K562 (cell line): ENCODE data around the gene ARSK. TPM values are rescaled to one million over a fixed set of nuclear protein-coding genes. Genes with fewer than 3 reads are reported as not detected.

ENCODE experiments used
- COPS2 ChIP-seq: fragments of 450-650 bp; conservative IDR thresholded peaks from 2 replicates; pipeline ENCODE4 v1.6.1; 2016; ENCODE audit warnings: mild to moderate bottlenecking, moderate library complexity
- CREBBP ChIP-seq: IDR thresholded peaks from one replicate; pipeline ENCODE4 v1.6.1; 2012; ENCODE audit warnings: low read depth, mild to moderate bottlenecking, control low read depth, inconsistent platforms, low read length
- JUNB ChIP-seq: fragments of 450-650 bp; formaldehyde crosslinking; conservative IDR thresholded peaks from 2 replicates; pipeline ENCODE4 v1.4.0; 2020; ENCODE audit warnings: mild to moderate bottlenecking
- KLF13 ChIP-seq: fragments of 450-650 bp; IDR thresholded peaks from 2 replicates; pipeline ENCODE4 v1.6.1; 2016; ENCODE audit warnings: missing genetic modification characterization, low read depth, mild to moderate bottlenecking, missing compliant biosample characterization, moderate library complexity, borderline replicate concordance
- LARP7 ChIP-seq: fragments of 450-650 bp; IDR thresholded peaks from 2 replicates; pipeline ENCODE4 v1.6.1; 2016
- NR2C1 ChIP-seq, 2 experiments: fragments of 450-650 bp; IDR thresholded peaks; 2 replicates each; pipeline ENCODE4 v1.6.1; 2017; ENCODE audit warnings: mild to moderate bottlenecking in 2 of 2, antibody characterized with exemption in 1 of 2, inconsistent platforms in 1 of 2, missing compliant biosample characterization in 1 of 2, missing genetic modification characterization in 1 of 2
- SAFB2 ChIP-seq: fragments of 200-400 bp; formaldehyde crosslinking; IDR thresholded peaks from 2 replicates; pipeline ENCODE4 v1.6.1; 2018; ENCODE audit warnings: borderline replicate concordance, low read length, low read depth, moderate library complexity; ENCODE audit not compliant: severe bottlenecking
- SP2 ChIP-seq: IDR thresholded peaks from 2 replicates; pipeline ENCODE4 v1.6.1; 2011; ENCODE audit warnings: mild to moderate bottlenecking, low read depth, low read length, moderate library complexity; ENCODE audit not compliant: poor library complexity, severe bottlenecking; ENCODE audit errors: extremely low read depth
- TAF1 ChIP-seq: IDR thresholded peaks from 2 replicates; pipeline ENCODE4 v1.6.1; 2011; ENCODE audit warnings: mild to moderate bottlenecking, low read length, moderate library complexity; ENCODE audit not compliant: insufficient read depth, control insufficient read depth, severe bottlenecking; ENCODE audit errors: extremely low read depth
- TARDBP ChIP-seq: fragments of 450-650 bp; IDR thresholded peaks from 2 replicates; pipeline ENCODE4 v1.6.1; 2016
- TSC22D4 ChIP-seq: fragments of 450-650 bp; IDR thresholded peaks from 2 replicates; pipeline ENCODE4 v1.6.1; 2016; ENCODE audit warnings: missing genetic modification characterization, missing biosample characterization, control low read depth
- ZFP1 ChIP-seq: fragments of 450-650 bp; formaldehyde crosslinking; IDR thresholded peaks from 2 replicates; pipeline ENCODE4 v1.4.0; 2020; ENCODE audit warnings: mild to moderate bottlenecking, mixed read lengths
- ZNF431 ChIP-seq: sonication (generic); formaldehyde crosslinking; IDR thresholded peaks from 2 replicates; pipeline ENCODE4 v1.8.0; 2022; ENCODE audit warnings: mild to moderate bottlenecking, missing genetic modification reagents
- ZNF584 ChIP-seq: fragments of 200-800 bp; sonication (Bioruptor generic); IDR thresholded peaks from 2 replicates; pipeline ENCODE4 v1.6.1; 2016; ENCODE audit warnings: low read depth, mild to moderate bottlenecking, missing genetic modification characterization, missing compliant biosample characterization
- ZNF696 ChIP-seq: fragments of 250-450 bp; sonication (Bioruptor Pico); conservative IDR thresholded peaks from 2 replicates; pipeline ENCODE4 v1.4.0; 2020; ENCODE audit warnings: mild to moderate bottlenecking, moderate library complexity
- polyA plus RNA-seq, 8 experiments: library from polyadenylated mRNA; depleted of rRNA in 4 of 8; stranded (reverse) in 5 of 8; unstranded in 3 of 8; fragments of >200 nt; fragmentation: Nextera tagmentation in 2 of 8; fragmentation: Illumina TruSeq in 1 of 8; extraction: Ambion mirVana in 2 of 8; extraction: Trizol in 1 of 8; gene quantifications; 2 replicates each; pipeline versions ENCODE4 v1.2.1 to v1.2.3, GENCODE V29; 2011 to 2014; ENCODE audit warnings: inconsistent platforms in 1 of 8, missing spikeins in 1 of 8
- total RNA-seq, 7 experiments: library from RNA; depleted of rRNA in 6 of 7; stranded (reverse); fragments of >200 nt in 6 of 7; fragmentation: Illumina TruSeq in 2 of 7; extraction: Trizol in 2 of 7; gene quantifications; 2 replicates each; pipeline versions ENCODE4 v1.2.1 to v1.2.3, GENCODE V29; 2011 to 2021; ENCODE audit warnings: low replicate concordance in 1 of 7
- TF ChIP-seq, protein P1 (sequence below): sonication (generic); formaldehyde crosslinking; IDR thresholded peaks from 2 replicates; pipeline ENCODE4 v1.8.0; 2022; ENCODE audit warnings: mild to moderate bottlenecking, missing genetic modification reagents, borderline replicate concordance
- TF ChIP-seq, protein P2 (sequence below): fragments of 200-800 bp; sonication (Bioruptor generic); IDR thresholded peaks from 2 replicates; pipeline ENCODE4 v1.6.1; 2017; ENCODE audit warnings: missing genetic modification characterization, missing compliant biosample characterization
- TF ChIP-seq, protein P3 (sequence below): fragments of 450-650 bp; IDR thresholded peaks from 2 replicates; pipeline ENCODE4 v1.6.1; 2017; ENCODE audit warnings: antibody characterized with exemption, mild to moderate bottlenecking

The ARSK gene
- total and polyA plus RNA-seq, 9 of the 15 experiments (the other 6 are each of a cell fraction or from before 2014, with no cell fraction given): 2.7 to 9.4 (median 7.1) TPM

DNA sequence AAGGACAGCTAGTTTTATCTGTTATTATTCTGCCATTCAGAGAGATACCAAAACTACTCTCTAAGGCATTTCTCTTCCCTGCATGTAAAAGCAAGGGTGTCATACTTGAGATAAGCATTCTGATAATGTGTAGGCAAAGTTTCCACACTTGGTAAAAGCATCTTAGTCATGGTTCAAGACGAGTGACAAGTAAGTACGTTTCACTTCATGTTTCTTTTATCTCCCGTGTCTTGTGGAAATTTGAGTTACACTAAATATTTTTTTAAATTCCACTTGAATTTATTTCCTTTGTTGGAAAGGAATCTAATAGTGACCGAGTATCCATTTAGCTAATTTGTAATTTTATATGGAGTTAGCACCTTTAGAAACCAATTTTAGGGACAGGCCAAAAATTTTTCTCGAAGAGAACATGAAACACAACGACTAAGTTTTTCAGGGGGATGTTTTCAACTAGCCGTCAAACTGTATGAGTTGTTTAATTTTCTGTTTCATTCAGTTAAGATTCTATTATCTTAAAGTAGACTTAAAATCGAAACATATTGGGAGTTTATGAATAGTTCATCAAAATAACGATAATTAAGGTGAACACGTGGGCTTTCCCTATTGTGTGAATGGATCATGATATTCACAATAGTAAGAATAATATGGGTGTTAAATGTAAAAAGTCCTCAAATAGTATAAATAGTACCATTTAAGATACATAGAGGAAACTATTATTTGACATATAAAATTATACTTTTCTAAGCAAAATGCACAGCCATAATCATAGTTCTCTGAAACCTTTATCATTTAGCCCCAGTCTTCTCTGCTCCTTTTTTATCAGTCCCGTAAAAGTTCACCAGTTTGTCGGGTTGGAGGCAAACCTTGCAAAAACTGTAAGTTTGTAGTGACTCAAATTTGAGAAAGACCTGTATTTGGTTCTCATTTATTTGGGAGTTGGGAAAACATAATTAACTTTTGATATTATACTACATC is 93.3 kb downstream of the ARSK start (continued):
- TF ChIP-seq, protein P1, sequence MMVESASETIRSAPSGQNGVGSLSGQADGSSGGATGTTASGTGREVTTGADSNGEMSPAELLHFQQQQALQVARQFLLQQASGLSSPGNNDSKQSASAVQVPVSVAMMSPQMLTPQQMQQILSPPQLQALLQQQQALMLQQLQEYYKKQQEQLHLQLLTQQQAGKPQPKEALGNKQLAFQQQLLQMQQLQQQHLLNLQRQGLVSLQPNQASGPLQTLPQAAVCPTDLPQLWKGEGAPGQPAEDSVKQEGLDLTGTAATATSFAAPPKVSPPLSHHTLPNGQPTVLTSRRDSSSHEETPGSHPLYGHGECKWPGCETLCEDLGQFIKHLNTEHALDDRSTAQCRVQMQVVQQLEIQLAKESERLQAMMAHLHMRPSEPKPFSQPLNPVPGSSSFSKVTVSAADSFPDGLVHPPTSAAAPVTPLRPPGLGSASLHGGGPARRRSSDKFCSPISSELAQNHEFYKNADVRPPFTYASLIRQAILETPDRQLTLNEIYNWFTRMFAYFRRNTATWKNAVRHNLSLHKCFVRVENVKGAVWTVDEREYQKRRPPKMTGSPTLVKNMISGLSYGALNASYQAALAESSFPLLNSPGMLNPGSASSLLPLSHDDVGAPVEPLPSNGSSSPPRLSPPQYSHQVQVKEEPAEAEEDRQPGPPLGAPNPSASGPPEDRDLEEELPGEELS (CRISPR knock-in tag): no peak
- no peak for TF ChIP-seq SAFB2
- no peak for TF ChIP-seq SP2
- TF ChIP-seq COPS2: no peak
- TF ChIP-seq ZFP1: no peak
- TF ChIP-seq, protein P2, sequence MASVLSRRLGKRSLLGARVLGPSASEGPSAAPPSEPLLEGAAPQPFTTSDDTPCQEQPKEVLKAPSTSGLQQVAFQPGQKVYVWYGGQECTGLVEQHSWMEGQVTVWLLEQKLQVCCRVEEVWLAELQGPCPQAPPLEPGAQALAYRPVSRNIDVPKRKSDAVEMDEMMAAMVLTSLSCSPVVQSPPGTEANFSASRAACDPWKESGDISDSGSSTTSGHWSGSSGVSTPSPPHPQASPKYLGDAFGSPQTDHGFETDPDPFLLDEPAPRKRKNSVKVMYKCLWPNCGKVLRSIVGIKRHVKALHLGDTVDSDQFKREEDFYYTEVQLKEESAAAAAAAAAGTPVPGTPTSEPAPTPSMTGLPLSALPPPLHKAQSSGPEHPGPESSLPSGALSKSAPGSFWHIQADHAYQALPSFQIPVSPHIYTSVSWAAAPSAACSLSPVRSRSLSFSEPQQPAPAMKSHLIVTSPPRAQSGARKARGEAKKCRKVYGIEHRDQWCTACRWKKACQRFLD (CRISPR knock-in tag): no peak
- TF ChIP-seq NR2C1 (IDR thresholded peaks at IDR 0.05): no peak
- TF ChIP-seq NR2C1 (tag; IDR thresholded peaks at IDR 0.05): no peak
- no peak for TF ChIP-seq ZNF584 (CRISPR knock-in tag)
- TF ChIP-seq, protein P3, sequence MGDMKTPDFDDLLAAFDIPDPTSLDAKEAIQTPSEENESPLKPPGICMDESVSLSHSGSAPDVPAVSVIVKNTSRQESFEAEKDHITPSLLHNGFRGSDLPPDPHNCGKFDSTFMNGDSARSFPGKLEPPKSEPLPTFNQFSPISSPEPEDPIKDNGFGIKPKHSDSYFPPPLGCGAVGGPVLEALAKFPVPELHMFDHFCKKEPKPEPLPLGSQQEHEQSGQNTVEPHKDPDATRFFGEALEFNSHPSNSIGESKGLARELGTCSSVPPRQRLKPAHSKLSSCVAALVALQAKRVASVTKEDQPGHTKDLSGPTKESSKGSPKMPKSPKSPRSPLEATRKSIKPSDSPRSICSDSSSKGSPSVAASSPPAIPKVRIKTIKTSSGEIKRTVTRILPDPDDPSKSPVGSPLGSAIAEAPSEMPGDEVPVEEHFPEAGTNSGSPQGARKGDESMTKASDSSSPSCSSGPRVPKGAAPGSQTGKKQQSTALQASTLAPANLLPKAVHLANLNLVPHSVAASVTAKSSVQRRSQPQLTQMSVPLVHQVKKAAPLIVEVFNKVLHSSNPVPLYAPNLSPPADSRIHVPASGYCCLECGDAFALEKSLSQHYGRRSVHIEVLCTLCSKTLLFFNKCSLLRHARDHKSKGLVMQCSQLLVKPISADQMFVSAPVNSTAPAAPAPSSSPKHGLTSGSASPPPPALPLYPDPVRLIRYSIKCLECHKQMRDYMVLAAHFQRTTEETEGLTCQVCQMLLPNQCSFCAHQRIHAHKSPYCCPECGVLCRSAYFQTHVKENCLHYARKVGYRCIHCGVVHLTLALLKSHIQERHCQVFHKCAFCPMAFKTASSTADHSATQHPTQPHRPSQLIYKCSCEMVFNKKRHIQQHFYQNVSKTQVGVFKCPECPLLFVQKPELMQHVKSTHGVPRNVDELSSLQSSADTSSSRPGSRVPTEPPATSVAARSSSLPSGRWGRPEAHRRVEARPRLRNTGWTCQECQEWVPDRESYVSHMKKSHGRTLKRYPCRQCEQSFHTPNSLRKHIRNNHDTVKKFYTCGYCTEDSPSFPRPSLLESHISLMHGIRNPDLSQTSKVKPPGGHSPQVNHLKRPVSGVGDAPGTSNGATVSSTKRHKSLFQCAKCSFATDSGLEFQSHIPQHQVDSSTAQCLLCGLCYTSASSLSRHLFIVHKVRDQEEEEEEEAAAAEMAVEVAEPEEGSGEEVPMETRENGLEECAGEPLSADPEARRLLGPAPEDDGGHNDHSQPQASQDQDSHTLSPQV: peak; percentile 75
- TF ChIP-seq ZNF431 (CRISPR knock-in tag): no peak
- no peak for TF ChIP-seq ZNF696
- TF ChIP-seq KLF13 (tag): no peak
- TF ChIP-seq LARP7: no peak
- peak; percentile 33 for TF ChIP-seq TAF1
- TF ChIP-seq CREBBP: no peak
- TF ChIP-seq TARDBP: no peak
- no peak for TF ChIP-seq JUNB (CRISPR knock-in tag)
- no peak for TF ChIP-seq TSC22D4 (tag)
